Measurements from ENCODE around the gene IL17RD.

GRCh38 chr3:57041674-57042073, 123.5 kb downstream of the IL17RD start:
- TF ChIP-seq CTCF (IDR thresholded peaks at IDR 0.05; ENCODE audit: low read depth, low read length, poor library complexity, severe bottlenecking) (no peak), EZH2phosphoT487 (IDR thresholded peaks at IDR 0.05; ENCODE audit: borderline replicate concordance, low read length) (no peak)
